H1 (cell line): ENCODE results near the gene ITGB5. TPM values are rescaled to one million over a fixed set of nuclear protein-coding genes. Genes with fewer than 3 reads are reported as not detected.

Experiments
- EZH2 ChIP-seq: fragments of 200-600 bp; sonication (generic); IDR thresholded peaks from 2 replicates; pipeline ENCODE4 v1.7.1; 2012; ENCODE audit warnings: low read depth, mild to moderate bottlenecking, moderate library complexity, low read length, inconsistent platforms; ENCODE audit not compliant: severe bottlenecking
- polyA plus RNA-seq, 7 experiments: library from polyadenylated mRNA; depleted of rRNA in 3 of 7; stranded (reverse) in 5 of 7; unstranded in 2 of 7; fragments of >200 nt in 5 of 7; fragments of 200-250 nt in 2 of 7; gene quantifications; 1 replicate in 5 of 7; 2 replicates in 1 of 7; 4 replicates in 1 of 7; pipeline versions ENCODE4 v1.2.1 to v1.2.3, GENCODE V29; 2011 to 2013; ENCODE audit warnings: missing spikeins in 2 of 7, mixed read lengths in 2 of 7
- total RNA-seq: library from RNA; stranded (reverse); fragmentation: NEBNext Ultra II Directional; extraction: Animal tissue kit (Norgen Biotek cat#: 25700); gene quantifications from 2 replicates; pipeline ENCODE4 v1.2.1, GENCODE V29; 2021

Gene ITGB5
- total and polyA plus RNA-seq, 2 of the 8 experiments (the other 6 are each of a cell fraction or from before 2014, with no cell fraction given), result 101 to 268 TPM

DNA sequence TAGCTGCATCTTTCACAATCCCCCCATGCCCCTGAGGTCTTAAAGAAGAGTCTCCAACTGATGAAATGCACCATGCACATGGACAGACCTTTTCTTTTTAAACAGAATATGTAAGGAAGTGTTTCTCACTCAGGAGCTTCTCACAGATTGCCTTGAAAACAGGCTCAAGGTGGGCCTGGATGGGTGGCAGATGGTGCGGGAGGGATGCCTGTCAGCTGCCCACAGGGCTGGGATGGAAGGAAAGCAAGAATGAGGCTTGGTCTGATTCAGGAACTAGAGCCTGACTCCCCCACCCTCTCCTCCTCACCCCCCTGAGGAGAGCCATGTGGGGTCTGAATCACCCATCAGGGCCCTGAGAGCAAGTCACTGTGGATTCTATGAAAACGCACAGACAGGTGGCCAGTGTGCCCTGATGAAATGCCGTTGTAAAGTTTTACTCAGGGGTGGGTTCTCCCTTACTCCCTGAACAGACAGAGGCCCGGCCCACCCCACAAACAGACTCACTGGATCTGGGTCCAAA, 89.7 kb downstream of the ITGB5 start (continued):
- no peak for TF ChIP-seq EZH2
- TF ChIP-seq, all 59 proteins: peak for 0
